NCI-H2171 treated with DMSO at 0.1 percent for 48 hours (cell line): ENCODE results near the gene ZFHX3.
"Not testable (repeated sequence)": the region's sequence is repeated elsewhere in the genome, so short reads cannot be mapped to it uniquely, and the experiment has no call there.

Experiments used
- DNase-seq: peaks from one replicate; lab custom pipeline; 2025; lab: John Stamatoyannopoulos, UW

The ZFHX3 gene, protein sequence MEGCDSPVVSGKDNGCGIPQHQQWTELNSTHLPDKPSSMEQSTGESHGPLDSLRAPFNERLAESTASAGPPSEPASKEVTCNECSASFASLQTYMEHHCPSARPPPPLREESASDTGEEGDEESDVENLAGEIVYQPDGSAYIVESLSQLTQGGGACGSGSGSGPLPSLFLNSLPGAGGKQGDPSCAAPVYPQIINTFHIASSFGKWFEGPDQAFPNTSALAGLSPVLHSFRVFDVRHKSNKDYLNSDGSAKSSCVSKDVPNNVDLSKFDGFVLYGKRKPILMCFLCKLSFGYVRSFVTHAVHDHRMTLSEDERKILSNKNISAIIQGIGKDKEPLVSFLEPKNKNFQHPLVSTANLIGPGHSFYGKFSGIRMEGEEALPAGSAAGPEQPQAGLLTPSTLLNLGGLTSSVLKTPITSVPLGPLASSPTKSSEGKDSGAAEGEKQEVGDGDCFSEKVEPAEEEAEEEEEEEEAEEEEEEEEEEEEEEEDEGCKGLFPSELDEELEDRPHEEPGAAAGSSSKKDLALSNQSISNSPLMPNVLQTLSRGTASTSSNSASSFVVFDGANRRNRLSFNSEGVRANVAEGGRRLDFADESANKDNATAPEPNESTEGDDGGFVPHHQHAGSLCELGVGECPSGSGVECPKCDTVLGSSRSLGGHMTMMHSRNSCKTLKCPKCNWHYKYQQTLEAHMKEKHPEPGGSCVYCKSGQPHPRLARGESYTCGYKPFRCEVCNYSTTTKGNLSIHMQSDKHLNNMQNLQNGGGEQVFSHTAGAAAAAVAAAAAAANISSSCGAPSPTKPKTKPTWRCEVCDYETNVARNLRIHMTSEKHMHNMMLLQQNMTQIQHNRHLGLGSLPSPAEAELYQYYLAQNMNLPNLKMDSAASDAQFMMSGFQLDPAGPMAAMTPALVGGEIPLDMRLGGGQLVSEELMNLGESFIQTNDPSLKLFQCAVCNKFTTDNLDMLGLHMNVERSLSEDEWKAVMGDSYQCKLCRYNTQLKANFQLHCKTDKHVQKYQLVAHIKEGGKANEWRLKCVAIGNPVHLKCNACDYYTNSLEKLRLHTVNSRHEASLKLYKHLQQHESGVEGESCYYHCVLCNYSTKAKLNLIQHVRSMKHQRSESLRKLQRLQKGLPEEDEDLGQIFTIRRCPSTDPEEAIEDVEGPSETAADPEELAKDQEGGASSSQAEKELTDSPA (N-terminal part only)

DNA sequence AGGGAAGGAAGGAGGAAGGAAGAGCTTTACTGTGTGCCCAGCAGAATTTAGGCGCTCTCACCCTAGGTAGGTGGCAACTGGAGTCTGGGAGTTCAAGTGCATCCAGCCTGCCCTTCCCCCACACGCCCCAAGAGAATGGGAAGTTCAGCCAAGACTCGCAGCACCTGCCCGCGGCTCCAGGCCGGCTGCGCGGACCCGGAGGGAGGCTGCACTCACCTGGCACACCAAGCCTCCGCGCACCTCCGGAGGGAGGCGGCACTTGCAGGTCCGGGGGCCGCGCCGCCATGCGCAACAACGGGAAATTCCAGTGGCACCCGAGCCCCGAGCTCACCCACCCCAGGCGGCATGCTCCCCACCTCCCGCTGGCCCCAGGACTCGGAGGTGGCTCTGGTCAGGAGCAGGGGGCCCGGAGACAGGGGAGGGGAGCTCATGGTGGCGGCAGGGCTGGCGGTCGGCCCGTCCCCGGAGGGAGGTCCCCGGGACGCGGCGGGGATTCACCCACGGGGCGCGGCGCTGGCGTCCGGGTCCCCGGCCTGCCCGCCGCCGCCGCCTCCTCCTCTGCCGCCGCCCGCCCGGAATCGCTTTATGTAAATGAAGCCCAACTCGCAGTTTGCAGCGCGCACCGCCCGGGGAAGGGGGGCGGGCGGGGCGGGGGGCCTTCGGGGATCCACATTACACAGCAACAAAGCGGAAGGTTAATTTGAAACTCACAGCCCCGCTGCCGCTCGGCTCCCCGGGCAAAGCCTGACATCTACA lies at the start of gene ZFHX3:
ZFHX3 (minus strand) TSS at position 593 of the 756 bp plus-strand sequence. CDS start 87,983 bp downstream, outside the sequence.
- peak; percentile 65 for DNase-seq

GRCh38 chr16:73096510-73096909 lies 48.6 kb upstream of the ZFHX3 start:
- no peak for DNase-seq

- peak; percentile 94 for DNase-seq
Measured at GRCh38 chr16:73095885-73096421, 48.0 kb upstream of the ZFHX3 start.

DNA sequence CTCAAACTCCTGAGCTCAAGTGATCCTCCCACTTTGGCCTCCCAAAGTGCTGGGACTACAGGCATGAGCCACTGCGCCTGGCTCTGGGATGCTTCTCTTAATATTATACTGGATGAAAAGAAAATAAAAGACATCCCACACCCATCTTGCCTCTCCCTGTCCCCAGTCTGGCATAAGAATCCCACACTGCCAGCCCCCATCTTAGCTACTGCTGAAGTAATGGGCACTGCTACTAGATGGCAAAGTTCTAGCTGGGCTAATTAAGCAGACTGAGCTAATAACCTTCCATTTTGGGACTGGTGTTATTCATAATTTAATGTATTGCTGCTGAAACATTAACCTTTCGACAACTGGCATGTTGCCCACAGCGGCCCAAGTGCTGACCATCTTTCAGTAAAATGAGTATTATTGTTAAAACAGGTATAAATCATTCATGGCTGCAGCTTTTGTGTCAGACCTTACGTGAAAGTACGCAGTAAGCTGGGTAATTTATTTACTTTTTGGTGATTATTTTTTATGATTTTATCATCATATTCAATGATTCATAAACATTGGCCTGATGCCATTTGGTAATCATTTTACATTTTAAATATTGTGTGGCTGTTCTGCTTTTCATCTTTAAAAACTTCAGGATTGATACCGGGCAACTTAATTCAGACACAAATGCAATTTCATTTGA lies 47.4 kb upstream of the ZFHX3 start:
- DNase-seq: peak; percentile 28

DNA sequence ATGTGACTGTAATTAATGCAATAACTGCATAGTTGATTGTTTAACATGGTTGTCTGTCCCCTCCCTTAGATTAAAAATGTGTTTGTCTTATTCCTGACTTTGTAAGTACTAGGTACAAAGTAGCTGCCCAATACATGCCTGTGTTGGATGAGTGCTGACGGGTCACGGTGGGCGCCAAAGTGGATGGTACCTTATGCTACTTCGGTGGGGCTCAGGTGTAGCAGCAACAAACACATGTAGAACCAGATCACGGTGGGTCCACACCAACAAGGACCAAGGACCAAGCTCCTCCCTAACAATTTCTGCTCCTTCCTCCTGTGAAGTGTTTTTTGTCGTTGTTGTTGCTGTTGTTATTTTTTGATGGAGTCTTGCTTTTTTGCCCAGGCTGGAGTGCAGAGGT lies 46.4 kb upstream of the ZFHX3 start:
- no peak for DNase-seq

GRCh38 chr16:73093146-73094144 lies 45.5 kb upstream of the ZFHX3 start:
- no peak for DNase-seq

GRCh38 chr16:73092236-73092781 lies 44.4 kb upstream of the ZFHX3 start:
- DNase-seq: no peak

- DNase-seq: no peak
Measured at GRCh38 chr16:73091174-73091573, 43.2 kb upstream of the ZFHX3 start.

DNA sequence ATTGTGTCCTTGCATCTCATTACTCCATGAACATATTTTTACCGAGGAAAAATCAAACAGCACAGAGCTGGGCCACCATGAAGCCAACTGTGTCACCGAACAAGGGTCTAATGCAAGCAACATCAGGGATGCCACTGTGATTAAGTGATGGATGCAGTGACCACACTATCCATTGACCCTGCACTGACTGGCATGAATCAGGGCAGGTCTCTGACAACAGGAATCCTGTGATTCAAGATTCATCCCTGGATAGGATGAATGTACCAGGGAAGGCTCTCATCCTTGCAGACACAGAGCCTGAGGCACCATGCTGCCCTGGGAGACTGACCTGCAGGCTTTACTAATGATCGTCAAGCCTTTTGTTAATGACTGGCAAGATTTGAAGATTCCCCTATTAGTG lies 41.5 kb upstream of the ZFHX3 start:
- DNase-seq: no peak

DNA sequence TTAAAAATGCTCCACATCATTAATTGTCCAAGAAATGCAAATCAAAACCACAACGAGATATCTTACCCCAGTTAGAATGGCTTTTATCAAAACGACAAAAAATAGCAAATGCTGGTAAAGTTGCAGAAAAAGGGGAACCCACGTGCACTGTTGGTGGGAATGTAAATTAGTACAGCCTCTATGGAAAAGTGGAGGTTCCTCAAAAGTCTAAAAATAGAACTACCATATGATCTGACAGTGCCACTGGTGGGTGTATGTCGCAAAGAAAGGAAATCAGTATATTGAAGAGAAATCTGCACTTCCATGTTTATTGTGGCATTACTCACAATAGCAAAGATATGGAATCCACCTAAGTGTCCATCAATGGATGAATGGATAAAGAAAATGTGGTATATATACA lies 38.2 kb upstream of the ZFHX3 start:
- no peak for DNase-seq

GRCh38 chr16:73083271-73083670 lies 35.3 kb upstream of the ZFHX3 start:
- DNase-seq: no peak

DNA sequence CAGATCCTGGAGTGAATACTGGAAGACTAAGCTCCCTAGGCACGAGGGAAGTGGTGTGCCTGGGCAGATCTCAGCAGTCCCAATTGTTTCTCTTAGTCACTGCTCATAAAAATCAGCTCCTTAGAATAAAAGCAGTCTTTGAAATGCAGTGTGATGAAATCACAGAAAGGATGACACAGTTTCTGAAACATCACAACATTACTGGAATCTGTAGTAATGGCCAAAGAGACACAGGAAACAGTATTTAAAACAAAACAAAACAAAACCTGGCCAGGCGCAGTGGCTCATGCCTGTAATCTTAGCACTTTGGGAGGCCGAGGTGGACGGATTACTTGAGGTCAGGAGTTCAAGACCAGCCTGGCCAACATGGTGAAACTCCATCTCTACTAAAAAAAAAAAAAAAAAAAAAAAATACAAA lies 34.7 kb upstream of the ZFHX3 start:
- not testable (repeated sequence) for DNase-seq

DNA sequence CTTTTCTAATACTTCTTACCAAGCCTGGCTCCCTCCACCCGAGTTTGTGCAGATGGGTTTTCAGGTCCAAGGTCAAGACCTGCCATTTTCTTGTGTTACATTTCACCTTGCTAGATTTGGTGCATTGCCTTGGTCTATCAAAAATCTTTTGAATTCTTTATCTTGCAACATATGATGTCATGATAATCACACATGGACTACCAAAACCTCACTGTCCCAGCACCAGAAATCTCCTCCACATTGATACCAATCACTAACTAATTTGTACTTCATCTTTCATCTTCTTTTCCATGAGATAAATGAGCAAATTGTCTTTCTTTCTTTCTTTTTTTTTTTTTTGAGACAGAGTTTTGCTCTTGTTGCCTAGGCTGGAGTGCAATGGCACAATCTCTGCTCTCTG lies 33.0 kb upstream of the ZFHX3 start:
- DNase-seq: no peak

DNA sequence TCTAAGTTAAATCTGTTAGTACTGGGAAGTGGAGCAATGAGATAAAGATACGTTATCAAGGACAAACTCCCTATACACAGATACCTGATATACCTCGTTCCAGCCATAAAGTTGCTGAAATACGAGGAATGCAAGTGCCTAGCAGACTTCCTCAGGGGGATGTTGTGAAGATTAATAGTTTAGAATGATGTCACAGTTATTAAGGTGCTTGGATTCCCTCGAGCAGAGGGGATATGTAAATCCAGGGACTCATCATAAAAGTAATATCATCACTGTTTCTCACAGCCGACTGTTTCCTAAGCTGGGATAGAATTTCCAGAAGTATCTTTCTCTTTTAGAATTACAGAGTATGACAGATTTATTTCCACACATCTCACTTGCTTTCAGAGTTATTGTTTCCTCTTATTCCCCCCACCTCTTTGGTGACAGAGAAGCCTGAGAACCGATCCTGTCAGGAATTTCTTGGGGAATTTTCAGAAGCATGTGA lies 28.4 kb upstream of the ZFHX3 start:
- DNase-seq: no peak

GRCh38 chr16:73074382-73074781 lies 26.5 kb upstream of the ZFHX3 start:
- peak; percentile 10 for DNase-seq

DNA sequence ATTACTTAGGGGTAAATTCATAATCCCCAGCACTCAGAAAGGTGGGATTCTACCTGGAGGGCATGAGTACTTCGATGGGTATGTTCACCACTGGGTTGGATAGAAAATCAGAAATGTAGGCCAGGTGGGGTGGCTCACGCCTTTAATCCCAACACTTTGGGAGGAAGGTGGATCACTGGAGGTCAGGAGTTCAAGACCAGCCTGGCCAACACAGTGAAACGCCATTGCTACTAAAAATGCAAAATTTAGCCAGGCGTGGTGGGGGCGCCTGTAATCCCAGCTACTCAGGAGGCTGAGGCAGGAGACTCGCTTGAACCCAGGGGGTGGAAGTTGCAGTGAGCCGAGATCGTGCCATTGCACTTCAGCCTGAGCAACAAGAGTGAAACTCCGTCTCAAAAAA lies 24.1 kb upstream of the ZFHX3 start:
- DNase-seq: not testable (repeated sequence)

DNA sequence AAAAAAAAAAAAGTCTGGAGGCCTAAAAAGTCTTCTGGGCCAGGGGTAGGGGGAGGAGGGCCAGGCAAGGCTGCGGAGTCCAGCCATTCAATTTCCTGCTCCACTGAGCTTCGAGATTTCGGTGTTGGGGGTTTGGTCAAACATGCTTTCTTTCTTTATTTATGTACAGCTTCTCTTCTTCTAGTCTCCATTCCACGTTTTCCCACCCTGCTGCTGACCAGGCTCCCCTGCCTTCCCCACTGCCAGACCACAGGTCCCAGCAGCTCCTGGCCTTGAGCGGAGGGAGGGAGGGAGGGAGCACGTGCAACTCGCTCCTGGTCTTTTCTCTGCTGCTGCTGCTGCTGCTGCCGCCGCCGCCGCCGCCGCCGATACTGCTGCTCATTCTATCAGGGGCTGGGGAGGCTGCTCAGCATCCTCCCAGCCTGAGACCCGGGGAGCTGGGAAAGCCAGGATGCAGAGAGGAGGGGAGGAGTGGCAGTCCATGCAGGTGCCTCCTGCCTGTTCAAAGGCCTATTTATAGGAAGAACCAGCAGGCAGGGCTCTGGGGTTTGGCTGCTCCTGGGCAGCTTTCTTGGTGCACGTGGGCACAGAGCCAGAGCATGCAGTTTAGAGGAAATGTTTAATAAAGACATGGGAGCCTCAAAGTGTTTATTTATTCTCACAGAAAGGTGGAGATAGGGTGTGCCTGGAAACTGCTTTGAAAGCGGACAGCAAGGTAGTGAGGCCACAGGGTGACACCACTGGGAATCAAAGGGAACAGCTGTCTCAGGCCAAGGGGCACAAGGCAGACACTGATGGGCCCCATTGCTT lies 23.4 kb upstream of the ZFHX3 start:
- peak; percentile 48 for DNase-seq
